Fibroblast of skin of back (primary cell): ENCODE data around the gene ZFHX3.

Source experiments
- DNase-seq: peaks from one replicate; pipeline ENCODE4 v3.0.0-alpha.2; 2013

The ZFHX3 gene

DNA sequence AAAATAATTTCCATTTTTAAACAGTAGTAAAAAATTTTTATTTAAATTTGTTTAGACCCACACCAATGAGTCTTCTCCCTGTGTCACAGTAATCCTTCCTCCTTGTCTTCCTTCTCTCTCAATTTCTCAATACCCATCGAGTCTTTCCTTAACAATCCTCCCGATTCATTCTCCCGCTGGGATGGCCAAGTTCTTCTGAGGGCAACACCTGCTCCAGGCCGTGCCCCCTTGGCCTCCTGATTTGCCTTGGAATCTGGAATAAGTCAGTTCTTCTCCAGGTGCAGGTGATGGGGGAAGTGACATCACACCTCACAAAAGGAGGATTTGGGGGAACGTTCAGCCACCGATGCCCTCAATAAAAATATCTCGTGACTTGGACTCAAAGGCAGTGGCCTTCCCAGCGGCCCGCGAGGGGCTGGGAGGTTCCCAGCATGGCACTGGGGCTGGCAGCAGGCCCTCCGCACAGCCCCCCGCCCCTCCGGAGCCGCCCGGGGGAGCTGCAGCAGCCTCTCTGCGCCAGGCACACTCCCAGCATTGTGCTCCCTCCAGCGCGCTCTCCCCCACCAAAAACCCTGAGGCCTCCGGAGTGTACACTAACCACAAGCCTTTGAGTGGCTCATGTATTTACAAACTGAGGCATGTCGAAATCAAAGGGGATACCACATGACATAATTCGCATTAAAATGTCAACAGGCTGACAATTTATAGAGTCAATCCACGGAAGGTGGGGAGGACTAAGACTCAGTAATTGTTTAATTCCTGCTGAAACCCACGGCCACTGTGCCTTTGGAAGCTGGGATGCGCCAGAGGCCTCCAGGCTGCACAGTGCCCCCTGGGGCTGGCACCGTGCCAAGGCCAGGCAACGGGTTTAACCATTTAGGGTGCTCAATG, 120.5 kb downstream of the ZFHX3 start:
- peak; percentile 84 for DNase-seq

DNA sequence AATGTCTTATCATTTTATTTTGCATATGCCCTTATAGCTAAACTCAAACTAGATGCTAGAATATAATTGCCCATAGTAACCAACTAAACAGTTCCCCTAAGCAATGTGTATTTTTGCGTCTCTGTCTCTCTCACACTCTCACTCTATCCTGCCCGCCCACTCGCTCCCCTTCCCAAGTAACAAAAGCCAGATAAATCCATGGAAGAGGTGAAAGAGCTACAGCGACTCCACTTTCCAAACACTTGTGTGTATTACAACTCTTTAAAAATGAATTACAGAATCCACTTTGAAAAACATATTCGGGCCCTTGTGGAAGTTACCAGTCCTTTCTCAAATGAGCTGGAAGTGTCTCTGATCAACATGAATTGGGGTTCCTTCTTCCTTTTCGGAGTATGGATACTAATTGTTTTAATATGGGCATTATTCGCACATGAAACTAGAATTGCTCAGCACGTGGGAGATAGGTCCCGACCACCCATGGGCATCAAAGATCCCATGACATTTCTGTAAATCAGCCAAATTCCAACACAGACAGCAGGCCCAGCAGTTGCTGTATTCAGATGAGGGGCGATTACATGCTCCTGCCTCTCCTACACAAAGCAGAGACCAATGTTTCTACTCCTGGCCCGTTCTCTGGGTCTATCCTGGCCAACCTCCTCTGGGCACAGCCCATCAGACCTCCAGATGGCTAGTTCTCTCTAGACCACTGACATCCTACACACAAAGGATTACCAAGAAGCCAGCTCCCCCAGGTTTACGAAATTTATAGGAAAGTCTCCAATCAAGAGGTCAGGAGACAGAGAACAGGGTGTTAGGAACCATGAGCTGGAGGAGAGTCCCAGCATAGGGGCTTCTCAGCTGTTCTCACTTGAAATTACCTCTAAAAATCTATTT, 121.5 kb downstream of the ZFHX3 start:
- DNase-seq = no peak

DNA sequence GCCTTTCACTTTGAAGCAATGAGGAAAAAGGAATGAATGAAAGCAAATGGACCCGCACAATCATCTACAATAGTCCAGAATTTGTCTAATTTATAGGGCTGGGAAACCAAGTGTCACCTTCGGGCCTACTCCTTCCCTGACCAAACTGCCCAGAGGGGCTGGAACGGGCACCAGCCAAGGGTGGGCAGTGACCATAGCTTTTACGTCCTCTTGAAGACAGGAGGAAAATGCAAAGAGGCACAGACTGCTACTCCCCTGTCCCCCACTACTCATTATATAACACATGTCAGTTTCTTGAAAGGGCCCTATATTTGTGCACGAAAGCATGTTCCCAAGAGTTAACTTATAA, 122.3 kb downstream of the ZFHX3 start:
- DNase-seq = no peak

DNA sequence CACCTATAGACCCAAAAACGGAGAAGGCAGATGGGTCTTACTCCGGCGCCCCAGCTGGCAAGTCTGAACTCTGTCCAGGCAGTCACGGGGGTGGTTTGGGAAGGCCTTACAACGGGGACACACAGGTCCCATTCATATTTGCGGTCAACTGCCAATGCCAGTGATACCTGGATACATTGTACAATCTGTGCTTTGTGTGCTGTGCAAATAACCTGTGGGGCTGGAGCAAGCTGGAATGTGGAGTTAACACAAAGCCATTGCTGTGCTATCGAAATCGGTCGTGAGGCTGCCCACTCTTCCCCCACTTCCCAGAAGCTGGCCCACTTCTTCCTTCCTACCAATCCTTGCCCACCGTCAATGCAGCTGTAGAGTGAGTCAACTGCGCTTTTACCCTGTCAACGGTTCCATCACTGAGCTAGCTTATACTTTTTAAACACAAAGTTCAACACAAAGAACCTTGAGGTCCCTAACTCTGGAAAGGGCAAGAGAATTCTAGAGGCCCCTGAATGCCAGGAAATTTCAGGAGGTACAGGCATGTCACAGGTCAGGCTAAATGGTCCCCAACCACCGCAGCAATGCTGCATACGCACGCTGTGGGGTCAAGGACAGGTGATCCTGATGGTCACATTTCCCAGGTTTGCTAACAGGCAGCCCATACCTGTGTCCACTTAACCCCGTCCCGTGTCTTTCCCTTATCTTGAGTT, 122.8 kb downstream of the ZFHX3 start:
- DNase-seq = no peak

DNA sequence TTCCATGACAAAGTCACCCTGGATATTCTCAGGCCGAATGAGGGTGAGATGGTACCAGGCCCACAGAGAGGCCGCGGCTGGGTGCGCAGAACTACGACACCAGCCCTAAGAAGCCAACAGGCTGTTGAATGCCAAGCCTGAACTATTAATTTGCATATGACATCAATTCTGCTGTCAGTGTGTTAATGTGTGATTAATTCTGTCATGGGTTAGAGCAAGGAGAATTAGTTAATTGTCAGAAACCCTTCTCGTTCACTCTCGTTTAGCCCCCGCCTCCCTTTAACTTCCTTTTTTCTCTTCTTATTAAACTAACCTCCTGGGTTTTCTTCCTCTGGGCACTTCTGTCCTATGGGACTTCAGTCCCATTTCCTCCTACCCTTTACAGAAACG, 123.4 kb downstream of the ZFHX3 start:
- no peak for DNase-seq

DNA sequence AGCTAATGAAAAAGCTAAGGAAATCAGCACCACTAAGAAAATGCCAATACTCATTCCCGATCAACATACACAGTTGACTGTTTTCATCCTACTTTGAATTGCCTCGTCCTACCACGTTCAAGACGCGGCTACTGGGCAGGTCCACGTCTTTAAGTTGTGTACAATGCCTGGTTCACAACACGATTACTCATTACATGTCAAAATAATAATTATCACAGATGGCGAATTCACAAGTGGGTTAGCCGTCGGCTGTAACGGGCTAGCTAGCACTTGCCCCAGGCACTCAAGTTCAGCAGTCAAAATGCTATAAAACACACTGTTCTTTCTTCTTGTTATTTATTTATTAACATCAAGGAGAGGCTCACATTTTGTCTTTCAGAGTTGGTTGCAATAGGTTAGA, 124.2 kb downstream of the ZFHX3 start:
- DNase-seq = no peak

DNA sequence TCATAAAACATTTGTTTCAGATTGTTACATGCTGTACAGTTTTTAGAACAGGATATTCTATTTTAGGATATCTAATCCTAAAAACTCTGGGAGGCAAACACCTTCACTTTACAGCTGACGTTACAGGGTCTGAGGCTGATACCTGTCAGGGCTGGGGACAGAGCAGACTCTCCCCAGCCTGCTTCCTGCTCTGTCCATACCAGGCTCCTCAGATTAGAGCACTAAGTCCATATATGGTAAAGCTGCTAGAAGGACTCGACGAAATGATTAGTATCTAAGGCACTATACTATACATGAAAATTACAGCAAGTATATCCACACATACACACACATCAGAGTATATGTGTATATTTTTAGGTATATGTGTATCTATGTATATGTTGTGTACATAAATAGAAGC, 125.2 kb downstream of the ZFHX3 start:
- peak; percentile 28 for DNase-seq

DNA sequence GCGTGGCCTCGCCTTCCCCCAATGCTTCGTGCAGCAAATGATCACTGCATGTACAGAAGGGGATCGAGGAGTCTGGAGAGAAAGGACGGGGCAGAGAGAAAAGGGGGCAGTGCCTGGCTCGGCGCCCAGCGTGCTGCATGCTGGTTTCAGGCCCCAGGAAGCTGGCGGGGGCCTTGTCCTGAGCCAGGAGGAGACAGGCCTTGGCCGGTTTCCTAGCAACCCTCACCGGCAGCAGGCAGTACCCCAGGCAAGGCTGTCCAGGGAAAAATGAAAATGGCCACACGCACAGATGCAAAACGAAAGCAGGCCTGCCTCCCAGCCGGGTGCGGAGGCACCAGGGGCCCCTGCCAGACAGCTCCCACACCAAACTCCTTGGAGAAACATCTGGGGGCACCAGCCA, 126.3 kb downstream of the ZFHX3 start:
- DNase-seq = peak; percentile 69

DNA sequence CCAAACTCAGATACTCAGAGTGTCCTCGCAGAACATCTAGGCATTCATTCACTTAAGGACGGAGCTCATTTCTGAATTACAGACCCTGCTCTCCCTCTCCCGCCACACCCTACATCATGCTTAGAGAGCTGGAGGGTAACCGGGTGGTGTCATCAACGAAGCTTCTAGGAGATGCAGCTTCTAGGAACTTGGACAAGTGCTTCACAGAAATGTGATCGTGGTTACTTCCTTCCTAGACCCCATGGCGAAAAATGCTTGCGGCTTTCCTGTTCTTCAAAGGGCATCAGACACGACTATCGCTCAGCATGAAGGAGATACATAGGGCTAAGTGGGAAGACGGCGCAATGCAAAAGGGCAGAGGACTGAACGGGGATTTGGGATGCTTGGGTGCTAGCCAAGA, 126.8 kb downstream of the ZFHX3 start:
- DNase-seq = peak; percentile 34

DNA sequence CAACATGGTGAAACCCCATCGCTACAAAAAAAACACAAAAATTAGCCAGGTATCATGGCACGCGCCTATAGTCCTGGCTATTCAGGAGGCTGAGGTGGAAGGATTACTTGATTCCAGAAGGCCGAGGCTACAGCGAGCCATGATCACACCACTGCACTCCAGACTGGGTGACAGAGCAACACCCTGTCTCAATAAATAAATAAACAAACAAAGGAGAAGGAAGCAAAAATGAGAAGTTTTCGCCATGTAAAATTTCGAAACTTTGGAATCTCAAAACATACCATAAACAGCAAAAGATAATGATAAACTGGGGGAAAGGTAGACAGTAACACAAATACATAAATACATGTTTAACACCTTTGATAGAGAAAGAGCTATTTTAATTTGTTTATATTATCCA, 130.9 kb downstream of the ZFHX3 start:
- no peak for DNase-seq

DNA sequence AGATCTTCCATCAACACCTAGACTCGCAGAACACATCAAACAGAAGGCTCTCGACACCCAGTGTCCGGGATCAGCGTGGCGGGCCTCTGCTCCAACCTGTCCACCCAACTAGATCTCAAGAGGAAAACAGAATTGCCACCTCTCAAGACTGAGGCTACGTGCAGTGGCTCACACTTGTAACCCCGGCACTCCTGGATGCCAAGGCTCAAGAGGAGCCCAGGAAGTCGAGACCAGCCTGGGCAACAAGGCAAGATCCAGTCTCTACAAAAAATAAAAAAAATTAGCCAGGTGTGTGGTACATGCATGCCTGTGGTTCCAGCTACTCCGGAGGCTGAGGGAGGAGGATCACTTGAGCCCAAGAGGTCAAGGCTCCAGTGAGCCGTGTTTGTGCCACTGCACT, 132.6 kb downstream of the ZFHX3 start:
- no peak for DNase-seq

DNA sequence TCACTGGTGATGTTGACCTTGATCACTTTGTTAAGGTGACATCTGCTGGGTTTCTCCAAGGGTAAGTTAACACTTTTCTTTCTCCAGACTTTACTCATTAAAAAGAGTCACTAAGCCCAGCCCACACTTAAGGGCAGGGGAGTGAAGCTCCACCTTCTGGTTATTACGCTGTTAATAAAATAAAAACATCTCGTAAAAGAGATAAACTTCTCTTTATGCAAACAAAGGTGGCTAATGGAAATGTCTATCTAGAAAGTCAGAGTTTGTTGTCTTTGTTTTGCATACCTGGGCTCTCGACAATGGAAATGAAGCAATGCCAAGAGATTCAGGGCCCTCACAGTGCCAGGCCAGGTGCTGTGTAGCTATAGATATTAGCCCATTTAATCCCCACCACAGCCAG, 134.4 kb downstream of the ZFHX3 start:
- no peak for DNase-seq

DNA sequence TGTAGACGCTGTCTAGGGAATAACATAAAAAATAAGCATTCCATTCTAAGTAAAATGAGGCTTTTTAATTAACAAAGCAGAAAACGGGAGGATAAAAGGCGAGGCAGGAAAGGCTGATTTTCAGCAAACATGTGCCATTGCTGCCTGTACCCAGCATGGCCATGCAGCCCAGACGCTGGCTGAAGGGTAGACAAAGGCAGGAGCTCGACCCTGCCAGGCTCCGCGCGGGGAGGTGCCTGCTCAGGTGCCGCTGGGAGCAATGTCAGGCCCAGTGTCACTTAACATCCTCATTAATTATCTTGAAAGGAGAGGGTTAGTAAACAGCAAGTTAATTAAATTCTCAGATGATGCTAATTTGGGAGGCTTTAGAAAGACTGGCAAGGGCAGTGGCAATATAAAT, 136.0 kb downstream of the ZFHX3 start:
- no peak for DNase-seq

DNA sequence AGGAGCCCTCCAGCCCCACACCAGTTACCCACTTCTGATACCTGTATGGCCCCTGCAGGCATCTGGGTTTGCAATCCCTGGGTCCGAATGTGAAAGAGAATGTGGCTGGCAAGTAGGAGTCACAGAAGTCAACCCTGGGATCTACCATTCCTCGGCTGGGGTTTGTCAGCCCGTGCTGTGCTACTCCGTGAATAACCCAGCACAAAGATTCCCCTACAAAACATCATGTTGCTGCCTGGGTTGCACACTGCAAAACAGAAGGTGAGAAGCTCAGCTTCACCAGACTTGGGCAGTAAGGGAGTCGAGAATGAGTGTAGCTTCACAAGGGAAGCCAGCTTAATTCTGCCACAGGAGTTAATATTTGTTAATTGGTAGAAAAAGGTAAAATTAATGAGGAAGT, 137.1 kb downstream of the ZFHX3 start:
- DNase-seq = no peak

DNA sequence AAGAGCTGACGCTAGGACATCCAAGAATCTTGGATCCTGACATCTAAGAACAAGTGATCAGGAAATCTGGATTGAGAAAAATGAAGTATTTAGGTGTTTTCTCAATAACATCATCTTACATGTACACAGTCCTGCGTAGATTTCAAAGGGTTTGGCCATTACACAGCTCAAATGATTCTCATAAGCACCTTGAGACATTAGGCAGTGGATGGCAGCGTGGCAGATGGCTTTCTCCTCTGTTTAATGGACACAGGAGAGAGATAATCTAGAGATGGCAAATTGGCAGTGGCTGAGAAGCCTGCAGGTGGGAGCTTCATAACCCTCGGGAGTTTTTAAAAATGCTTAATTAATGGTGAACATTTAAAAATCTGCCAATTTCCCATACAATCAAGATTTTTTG, 137.5 kb downstream of the ZFHX3 start:
- DNase-seq = no peak

DNA sequence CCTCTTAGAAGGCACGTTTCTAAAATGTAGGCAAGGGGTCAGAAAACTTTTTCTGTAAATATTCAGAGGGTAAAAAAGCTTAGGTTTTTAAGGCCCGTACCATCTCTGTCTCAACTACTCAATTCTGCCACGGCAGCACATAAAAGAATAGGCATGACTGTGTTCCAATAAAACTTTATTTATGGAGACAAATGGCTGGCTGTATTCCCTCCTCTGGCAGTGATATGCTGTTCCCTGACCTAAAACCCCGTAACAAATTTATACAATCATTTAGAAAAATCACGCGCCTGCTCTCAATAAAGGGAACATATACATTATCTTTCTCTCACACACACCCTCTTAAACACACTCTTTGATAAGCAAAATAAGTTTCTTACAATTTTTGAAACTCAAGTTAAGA, 138.7 kb downstream of the ZFHX3 start:
- DNase-seq = no peak

DNA sequence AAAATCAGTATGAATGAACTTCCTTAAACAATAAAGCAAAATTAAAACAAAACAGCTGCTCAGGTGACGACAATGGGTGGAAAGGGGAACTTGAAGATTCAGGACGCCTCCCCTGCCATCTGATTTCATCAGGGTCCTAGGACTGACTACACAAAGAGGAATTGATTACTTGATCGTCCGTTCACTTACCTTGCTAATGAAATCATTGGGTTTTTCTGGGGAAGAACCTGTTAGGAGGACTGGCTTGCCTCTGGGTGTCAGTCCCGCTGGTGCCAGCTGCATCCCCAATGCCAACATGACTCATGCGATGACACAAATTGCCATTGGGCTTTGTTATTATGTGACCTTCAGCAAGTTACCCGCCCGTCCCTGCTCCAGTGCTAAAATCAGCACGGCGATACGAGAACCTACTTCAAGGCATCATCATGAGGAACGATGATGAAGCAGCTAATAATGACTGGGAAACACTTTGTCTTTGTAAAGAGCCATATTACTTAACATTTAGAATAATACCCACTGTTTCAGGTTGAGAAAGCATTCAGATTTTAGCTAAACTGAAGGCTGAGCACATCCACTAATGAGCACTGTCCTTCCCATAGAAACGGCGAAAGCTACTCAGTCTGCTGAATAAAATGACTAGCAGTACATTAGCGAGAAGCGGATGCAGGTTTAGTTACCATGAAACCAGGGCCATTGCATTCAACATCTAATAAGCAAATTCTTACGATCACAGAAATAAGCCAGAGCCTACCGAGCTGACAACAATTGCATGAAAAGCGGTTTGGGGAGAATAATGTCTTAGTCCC, 139.4 kb downstream of the ZFHX3 start:
- peak; percentile 17 for DNase-seq

DNA sequence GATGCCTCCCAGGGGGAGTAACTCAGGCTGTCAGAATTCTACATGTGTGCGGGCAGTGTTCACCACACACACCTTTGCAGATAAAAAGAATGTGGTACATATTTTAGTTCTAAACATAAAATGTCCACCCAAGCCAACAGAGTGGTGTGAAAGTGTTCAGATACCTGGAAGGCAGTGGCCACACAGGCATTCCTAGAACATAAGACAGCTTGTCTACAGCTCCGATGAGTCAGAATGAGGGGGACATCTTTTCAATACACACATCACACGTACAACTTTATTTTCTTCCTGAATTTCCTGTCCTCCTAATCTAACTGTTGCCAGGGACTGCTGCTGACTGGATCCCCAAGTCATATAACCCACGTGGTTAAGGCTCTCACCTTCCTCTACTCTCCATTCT, 142.3 kb downstream of the ZFHX3 start:
- peak; percentile 78 for DNase-seq

DNA sequence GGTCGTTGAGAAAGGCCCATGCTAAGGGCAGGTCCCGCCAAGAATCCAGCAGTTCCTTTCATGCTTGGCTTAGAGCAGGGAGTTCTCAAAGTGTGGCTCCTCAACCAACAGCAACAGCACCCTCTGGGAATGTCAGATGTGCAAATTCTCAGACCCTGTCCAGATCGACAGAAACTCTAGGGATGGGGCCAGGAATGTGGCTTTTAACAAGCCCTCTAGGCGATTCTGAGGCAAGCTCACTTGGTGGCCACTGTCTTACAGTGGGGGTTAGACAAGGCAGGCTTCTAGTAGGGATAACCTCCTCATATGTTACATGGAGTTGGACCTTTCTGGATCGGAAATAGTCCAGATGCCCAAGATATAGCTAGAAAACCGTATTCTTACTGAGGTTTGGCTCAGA, 144.8 kb downstream of the ZFHX3 start:
- DNase-seq = no peak

DNA sequence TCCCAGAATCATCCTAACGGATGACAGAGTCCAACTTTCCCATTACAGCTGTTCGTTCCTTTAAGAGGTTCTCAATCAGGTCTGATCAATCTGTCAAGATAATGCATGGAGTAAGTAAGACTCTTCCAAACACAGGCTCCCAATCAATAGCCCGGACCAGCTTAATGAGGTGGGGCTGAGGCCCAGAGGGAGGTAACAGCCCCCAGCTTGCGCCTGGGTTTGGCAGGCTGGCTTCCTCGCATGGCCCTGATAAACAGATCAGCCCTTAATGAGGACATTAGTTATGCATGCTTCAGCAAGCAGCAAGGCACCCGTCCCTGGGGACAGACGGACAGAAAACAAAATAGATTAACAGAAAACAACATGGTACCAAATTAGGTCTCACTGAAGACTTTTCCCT, 145.7 kb downstream of the ZFHX3 start:
- no peak for DNase-seq

DNA sequence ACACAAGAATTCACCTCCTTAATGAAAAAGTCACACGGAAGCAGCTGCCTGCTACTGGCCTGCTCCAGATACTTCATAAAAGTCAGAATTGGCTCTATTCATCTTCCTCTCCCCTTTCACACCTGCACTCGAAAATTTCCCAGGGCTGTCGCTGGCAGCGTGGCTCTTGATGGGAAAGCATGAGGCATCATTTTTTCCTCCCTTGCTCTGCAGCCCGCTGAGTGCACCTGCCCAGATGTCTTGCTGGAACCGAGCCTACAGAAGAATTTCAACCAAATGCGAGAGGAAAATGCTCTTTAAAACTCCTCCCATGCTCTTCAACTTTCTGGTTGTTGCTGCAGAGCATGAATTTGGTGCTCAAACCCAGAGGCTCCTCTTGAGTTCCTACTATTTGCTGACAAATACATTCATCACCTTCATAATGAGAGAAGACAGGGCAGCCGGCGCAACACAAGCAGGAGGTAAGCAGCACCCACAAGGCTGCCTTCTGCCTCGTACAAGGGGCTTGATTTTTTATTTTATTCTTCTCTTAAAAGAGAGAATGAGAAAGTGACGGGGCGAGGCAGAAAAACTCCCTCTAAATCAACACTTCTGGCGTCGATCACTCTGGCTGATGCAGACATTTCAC, 146.8 kb downstream of the ZFHX3 start:
- no peak for DNase-seq
